ENCODE data around the gene BIRC2. TPM values are rescaled to one million over a fixed set of nuclear protein-coding genes. Genes with fewer than 3 reads are reported as not detected.

BIRC2 gene
- total RNA-seq, 4 donors from 2014 or later: 43.9 to 152 (median 72.9) TPM

DNA sequence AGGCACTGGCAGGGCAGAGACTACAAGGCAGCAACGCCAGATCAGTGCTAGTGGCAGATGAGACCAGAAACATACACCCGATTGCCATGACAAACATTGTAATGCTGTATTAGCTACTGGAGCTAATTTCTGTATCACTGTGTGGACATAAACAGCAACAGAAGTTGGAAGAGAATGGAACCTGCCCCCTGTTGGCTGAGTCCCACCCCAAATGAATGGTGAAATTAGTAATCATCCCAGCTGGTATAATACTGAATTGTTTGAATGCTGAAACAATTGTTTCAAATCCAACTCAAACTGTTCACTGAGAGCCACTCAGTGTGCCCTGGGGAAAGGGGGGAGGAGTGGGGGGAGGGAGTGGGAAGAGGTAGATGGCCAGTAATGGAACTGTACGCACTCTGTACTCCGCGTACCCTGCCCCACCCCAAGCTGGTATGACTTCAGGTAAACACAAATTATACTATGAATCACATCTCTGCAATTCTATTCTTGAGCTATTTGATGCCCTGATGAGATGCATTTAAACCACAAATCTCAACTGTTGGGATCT lies 40.9 kb upstream of the BIRC2 start:
- H3K27me3 ChIP-seq: no peaks in the 10 kb centered on the region
- no peak for TF ChIP-seq POLR2A (IDR thresholded peaks at IDR 0.05)
- TF ChIP-seq, protein P1, sequence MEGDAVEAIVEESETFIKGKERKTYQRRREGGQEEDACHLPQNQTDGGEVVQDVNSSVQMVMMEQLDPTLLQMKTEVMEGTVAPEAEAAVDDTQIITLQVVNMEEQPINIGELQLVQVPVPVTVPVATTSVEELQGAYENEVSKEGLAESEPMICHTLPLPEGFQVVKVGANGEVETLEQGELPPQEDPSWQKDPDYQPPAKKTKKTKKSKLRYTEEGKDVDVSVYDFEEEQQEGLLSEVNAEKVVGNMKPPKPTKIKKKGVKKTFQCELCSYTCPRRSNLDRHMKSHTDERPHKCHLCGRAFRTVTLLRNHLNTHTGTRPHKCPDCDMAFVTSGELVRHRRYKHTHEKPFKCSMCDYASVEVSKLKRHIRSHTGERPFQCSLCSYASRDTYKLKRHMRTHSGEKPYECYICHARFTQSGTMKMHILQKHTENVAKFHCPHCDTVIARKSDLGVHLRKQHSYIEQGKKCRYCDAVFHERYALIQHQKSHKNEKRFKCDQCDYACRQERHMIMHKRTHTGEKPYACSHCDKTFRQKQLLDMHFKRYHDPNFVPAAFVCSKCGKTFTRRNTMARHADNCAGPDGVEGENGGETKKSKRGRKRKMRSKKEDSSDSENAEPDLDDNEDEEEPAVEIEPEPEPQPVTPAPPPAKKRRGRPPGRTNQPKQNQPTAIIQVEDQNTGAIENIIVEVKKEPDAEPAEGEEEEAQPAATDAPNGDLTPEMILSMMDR (IDR thresholded peaks at IDR 0.05): no peak
- no peaks in the 10 kb centered on the region for H3K36me3 ChIP-seq
- DNase-seq: peak in 1 of 2 donors; percentile 25
- H3K4me1 ChIP-seq: peaks cover 0 to 11% of the 10 kb centered on the region in 2 donors
- intact Hi-C loops (cut with DNase I): no loop called here
- H3K4me3 ChIP-seq (replicated peaks in 1 of 3): no peak overlapping the region
- 59 to 68% methylated on average over 5 of the region's 5 CpGs for WGBS, 2 donors
- H3K9me3 ChIP-seq: no peaks in the 10 kb centered on the region
- no peak overlapping the region for H3K27ac ChIP-seq

- no peak overlapping the region for H3K27ac ChIP-seq
- intact Hi-C loops (cut with DNase I): no loop called here
- H3K9me3 ChIP-seq: no peaks in the 10 kb centered on the region
- no peak for DNase-seq
- WGBS, 2 donors: 59 to 64% methylated on average over 9 of the region's 9 CpGs
- TF ChIP-seq, protein P1 (IDR thresholded peaks at IDR 0.05): no peak
- no peak for TF ChIP-seq POLR2A (IDR thresholded peaks at IDR 0.05)
- H3K4me1 ChIP-seq: peaks cover 0 to 11% of the 10 kb centered on the region in 2 donors
- no peaks in the 10 kb centered on the region for H3K36me3 ChIP-seq
- no peaks in the 10 kb centered on the region for H3K27me3 ChIP-seq
- no peak overlapping the region for H3K4me3 ChIP-seq (replicated peaks in 1 of 3)
Observed at GRCh38 chr11:102306817-102307726, 39.9 kb upstream of the BIRC2 start.

- H3K27ac ChIP-seq: no peak overlapping the region
- no peaks in the 10 kb centered on the region for H3K27me3 ChIP-seq
- intact Hi-C loops (cut with DNase I): no loop called here
- H3K4me1 ChIP-seq: peaks cover 0 to 11% of the 10 kb centered on the region in 2 donors
- no peaks in the 10 kb centered on the region for H3K9me3 ChIP-seq
- H3K4me3 ChIP-seq (replicated peaks in 1 of 3): no peak overlapping the region
- no peak for TF ChIP-seq POLR2A (IDR thresholded peaks at IDR 0.05)
- TF ChIP-seq, protein P1 (IDR thresholded peaks at IDR 0.05): no peak
- no peaks in the 10 kb centered on the region for H3K36me3 ChIP-seq
- no peak for DNase-seq
Observed at GRCh38 chr11:102307727-102308038, 39.3 kb upstream of the BIRC2 start.

GRCh38 chr11:102309621-102310541 lies 37.1 kb upstream of the BIRC2 start:
- Histone ChIP-seq H3K9me3 (no peaks in the 10 kb centered on the region), H3K27ac (no peak overlapping the region), H3K4me3 (replicated peaks in 1 of 3) (no peak overlapping the region), H3K36me3 (no peaks in the 10 kb centered on the region), H3K4me1 (peaks cover 0 to 19% of the 10 kb centered on the region in 2 donors), H3K27me3 (no peaks in the 10 kb centered on the region)
- intact Hi-C loops (cut with DNase I): no loop called here
- 89 to 90% methylated on average over 24 to 25 of the region's 25 CpGs for WGBS, 2 donors
- no peak for TF ChIP-seq POLR2A (IDR thresholded peaks at IDR 0.05)
- TF ChIP-seq, protein P1 (IDR thresholded peaks at IDR 0.05): peak in 1 of 6 experiments; percentile 5
- DNase-seq: no peak
